GM23338 (cell line): Measurements from ENCODE around the gene PITPNC1. TPM values are rescaled to one million over a fixed set of nuclear protein-coding genes. Genes with fewer than 3 reads are reported as not detected.

Experiments used
- ATAC-seq: fragments of 200-7000 bp; cut with Tn5 transposase; 3 replicates; pipeline ENCODE4 v1.9.1; 2020
- DNase-seq: peaks from one replicate; pipeline ENCODE4 v3.0.0-alpha.2; 2015; ENCODE audit warnings: low spot score
- H2AFZ ChIP-seq: fragments of 200-600 bp; sonication (generic); 2 replicates; pipeline ENCODE4 v1.8.0; 2016; ENCODE audit warnings: antibody characterized with exemption, mild to moderate bottlenecking, moderate library complexity
- H3F3A ChIP-seq: fragments of 200-600 bp; sonication (generic); replicated peaks from 2 replicates; pipeline ENCODE4 v1.8.0; 2017; ENCODE audit warnings: antibody characterized with exemption, mixed run types, low read depth
- H3K27ac ChIP-seq: fragments of 200-600 bp; sonication (generic); 2 replicates; pipeline ENCODE4 v1.6.1; 2016; ENCODE audit warnings: low read depth
- H3K27me3 ChIP-seq: fragments of 200-600 bp; sonication (generic); 2 replicates; pipeline ENCODE4 v1.8.0; 2016; ENCODE audit warnings: mild to moderate bottlenecking, mixed run types, moderate library complexity; ENCODE audit not compliant: insufficient read depth
- H3K36me3 ChIP-seq: fragments of 200-600 bp; sonication (generic); 2 replicates; pipeline ENCODE4 v1.8.0; 2016; ENCODE audit warnings: mild to moderate bottlenecking; ENCODE audit not compliant: insufficient read depth
- H3K4me1 ChIP-seq: fragments of 200-600 bp; sonication (generic); 2 replicates; pipeline ENCODE4 v1.8.0; 2016; ENCODE audit warnings: mild to moderate bottlenecking, moderate library complexity; ENCODE audit not compliant: insufficient read depth
- H3K4me2 ChIP-seq: fragments of 200-600 bp; sonication (generic); 2 replicates; pipeline ENCODE4 v1.7.1; 2017; ENCODE audit warnings: mixed run types
- H3K4me3 ChIP-seq: fragments of 200-600 bp; sonication (generic); 2 replicates; pipeline ENCODE4 v1.6.1; 2016; ENCODE audit warnings: mixed run types
- H3K79me2 ChIP-seq: fragments of 200-600 bp; sonication (generic); replicated peaks from 2 replicates; pipeline ENCODE4 v1.8.0; 2017; ENCODE audit warnings: mild to moderate bottlenecking; ENCODE audit not compliant: insufficient read depth
- H3K9me2 ChIP-seq: fragments of 200-600 bp; sonication (generic); 2 replicates; pipeline ENCODE4 v1.8.0; 2017; ENCODE audit not compliant: insufficient read depth
- H4K20me1 ChIP-seq: fragments of 200-600 bp; sonication (generic); replicated peaks from 2 replicates; pipeline ENCODE4 v1.8.0; 2017; ENCODE audit warnings: mild to moderate bottlenecking; ENCODE audit not compliant: insufficient read depth
- H3K27ac Mint-ChIP-seq: 2 replicates; pipeline ENCODE4 v1.8.0; 2020; ENCODE audit warnings: inconsistent platforms, mild to moderate bottlenecking, moderate library complexity, mixed read lengths
- H3K27me3 Mint-ChIP-seq: 3 replicates; pipeline ENCODE4 v1.8.0; 2022; ENCODE audit warnings: low read depth, mild to moderate bottlenecking, moderate library complexity, mixed read lengths, inconsistent platforms; ENCODE audit not compliant: insufficient read depth, poor library complexity
- H3K36me3 Mint-ChIP-seq: 3 replicates; pipeline ENCODE4 v1.8.0; 2021; ENCODE audit warnings: low read depth, mild to moderate bottlenecking, inconsistent platforms, moderate library complexity, mixed read lengths
- H3K4me1 Mint-ChIP-seq: 3 replicates; pipeline ENCODE4 v1.8.0; 2020; ENCODE audit warnings: mild to moderate bottlenecking, inconsistent platforms, mixed read lengths
- H3K4me3 Mint-ChIP-seq: 3 replicates; pipeline ENCODE4 v1.8.0; 2021; ENCODE audit warnings: moderate library complexity, mild to moderate bottlenecking, inconsistent platforms, mixed read lengths
- H3K9me3 Mint-ChIP-seq: 3 replicates; pipeline ENCODE4 v1.8.0; 2020; ENCODE audit warnings: moderate library complexity, mild to moderate bottlenecking, inconsistent platforms, mixed read lengths
- CREB1 ChIP-seq: fragments of 250-450 bp; sonication (Bioruptor Pico); IDR thresholded peaks from 2 replicates; pipeline ENCODE4 v1.5.0; 2020; ENCODE audit warnings: low read depth, mild to moderate bottlenecking, moderate library complexity
- EZH2 ChIP-seq: fragments of 200-600 bp; sonication (generic); IDR thresholded peaks from one replicate; pipeline ENCODE4 v1.8.0; 2017; ENCODE audit warnings: antibody characterized with exemption, mild to moderate bottlenecking, low read depth; ENCODE audit not compliant: unreplicated experiment
- EZH2phosphoT487 ChIP-seq: fragments of 200-600 bp; sonication (generic); IDR thresholded peaks from one replicate; pipeline ENCODE4 v1.8.1; 2018; ENCODE audit warnings: antibody characterized with exemption; ENCODE audit not compliant: unreplicated experiment
- JUNB ChIP-seq: IDR thresholded peaks from one replicate; pipeline ENCODE4 v1.6.1; 2016; ENCODE audit warnings: antibody characterized with exemption; ENCODE audit not compliant: unreplicated experiment
- NANOG ChIP-seq: IDR thresholded peaks from 2 replicates; pipeline ENCODE4 v1.6.1; 2016; ENCODE audit warnings: antibody characterized with exemption, borderline replicate concordance
- POLR2AphosphoS5 ChIP-seq: IDR thresholded peaks from 2 replicates; pipeline ENCODE4 v1.6.1; 2016; ENCODE audit warnings: antibody characterized with exemption, low read depth
- ZNF114 ChIP-seq: fragments of 250-450 bp; sonication (Bioruptor Pico); IDR thresholded peaks from 2 replicates; pipeline ENCODE4 v1.5.0; 2020; ENCODE audit warnings: mild to moderate bottlenecking, moderate library complexity
- polyA plus RNA-seq: library from polyadenylated mRNA; unstranded; fragments of >200 nt; fragmentation: Nextera tagmentation; extraction: Ambion mirVana; gene quantifications from 2 replicates; pipeline ENCODE4 v1.2.1, GENCODE V29; 2016
- total RNA-seq: library from RNA; depleted of rRNA; stranded (reverse); fragments of >200 nt; shearing (Covaris generic); gene quantifications from 2 replicates; pipeline ENCODE4 v1.2.3, GENCODE V29; 2014
- TF ChIP-seq, protein P1 (sequence below): fragments of 250-450 bp; sonication (Bioruptor Pico); IDR thresholded peaks from 2 replicates; pipeline ENCODE4 v1.5.0; 2020; ENCODE audit warnings: mild to moderate bottlenecking, moderate library complexity
- TF ChIP-seq, protein P2 (sequence below): IDR thresholded peaks from 2 replicates; pipeline ENCODE4 v1.6.1; 2016; ENCODE audit warnings: antibody characterized with exemption
- TF ChIP-seq, protein P3 (sequence below): IDR thresholded peaks from one replicate; pipeline ENCODE4 v1.6.1; 2018; ENCODE audit warnings: antibody characterized with exemption; ENCODE audit not compliant: unreplicated experiment

Gene PITPNC1
- total and polyA plus RNA-seq, 2 experiments from 2014 or later: 23.0 to 32.6 TPM

DNA sequence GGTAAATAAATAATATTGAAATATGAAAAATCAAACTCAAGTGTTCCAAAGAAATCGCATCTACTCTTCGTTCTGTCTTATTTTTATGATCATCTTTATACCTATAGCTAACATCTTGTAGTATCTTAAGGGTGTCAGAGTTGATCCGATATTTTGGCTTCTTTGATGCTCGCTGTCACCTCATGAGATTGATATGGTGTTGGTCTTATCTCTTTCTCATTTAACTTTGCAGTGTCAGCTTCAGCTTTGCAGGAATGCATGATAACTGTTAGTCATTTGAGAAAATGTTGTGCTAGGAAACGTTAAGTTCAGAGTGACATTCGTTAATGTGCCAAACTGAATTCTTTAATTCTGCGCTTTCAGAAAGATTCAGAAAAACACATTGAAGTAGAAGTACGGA lies 360.1 kb downstream of the PITPNC1 start:
- DNase-seq (no peak), ATAC-seq (no peak)
- H3K27ac Mint-ChIP-seq: no peak overlapping the region
- Histone ChIP-seq H3K79me2 (peaks cover 21% of the 10 kb centered on the region), H3K4me1 (peaks cover 26% of the 10 kb centered on the region), H4K20me1 (no peaks in the 10 kb centered on the region), H3K36me3 (peaks cover 60% of the 10 kb centered on the region), H3K27ac (no peak overlapping the region), H2AFZ (no peak overlapping the region), H3K27me3 (no peaks in the 10 kb centered on the region), H3F3A (peaks cover 3% of the 10 kb centered on the region; the same call in 1 of the 2 replicates), H3K4me2 (no peak overlapping the region), H3K9me2 (no peaks in the 10 kb centered on the region), H3K4me3 (no peak overlapping the region)
- no peaks in the 10 kb centered on the region for H3K27me3 Mint-ChIP-seq
- TF ChIP-seq ZNF114: no peak
- no peak overlapping the region for H3K4me3 Mint-ChIP-seq
- H3K36me3 Mint-ChIP-seq: peaks cover 81% of the 10 kb centered on the region
- H3K4me1 Mint-ChIP-seq: peaks cover 18% of the 10 kb centered on the region
- H3K9me3 Mint-ChIP-seq: no peaks in the 10 kb centered on the region

DNA sequence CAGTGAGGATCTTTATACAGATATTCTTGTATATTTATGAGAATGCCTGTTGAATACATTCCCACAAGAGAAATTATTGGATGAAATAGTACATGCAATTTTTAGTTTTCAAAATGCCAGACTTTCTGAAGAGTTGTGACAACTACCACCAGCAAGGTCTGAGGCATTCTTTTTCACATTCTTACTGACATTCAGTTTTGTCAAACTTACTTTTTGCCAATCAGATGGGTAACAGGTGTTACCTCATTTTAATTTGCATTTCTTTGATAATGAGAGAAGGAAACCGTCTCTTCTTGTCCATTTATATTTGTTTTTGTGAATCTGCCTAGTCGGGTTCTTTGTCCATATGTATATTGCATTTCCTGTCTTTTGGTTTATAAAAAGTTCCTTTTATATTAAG lies 364.9 kb downstream of the PITPNC1 start:
- H3K4me1 ChIP-seq: no peaks in the 10 kb centered on the region
- H2AFZ ChIP-seq: no peak overlapping the region
- no peak overlapping the region for H3K4me2 ChIP-seq
- H3K27me3 ChIP-seq: no peaks in the 10 kb centered on the region
- Mint-ChIP-seq H3K9me3 (no peaks in the 10 kb centered on the region), H3K36me3 (peaks cover 88% of the 10 kb centered on the region), H3K4me3 (no peak overlapping the region), H3K27ac (no peak overlapping the region), H3K4me1 (peaks cover 5% of the 10 kb centered on the region; the same call in 2 of the 3 replicates), H3K27me3 (peaks cover 4% of the 10 kb centered on the region)
- ATAC-seq (no peak), DNase-seq (no peak)
- no peak overlapping the region for H3K4me3 ChIP-seq
- peak overlapping the region; percentile 10; the same call in 1 of the 2 replicates for H3K27ac ChIP-seq
- H3F3A ChIP-seq: peaks cover 5% of the 10 kb centered on the region; the same call in 1 of the 2 replicates
- H4K20me1 ChIP-seq: peaks cover 3% of the 10 kb centered on the region; the same call in 1 of the 2 replicates
- H3K79me2 ChIP-seq: no peaks in the 10 kb centered on the region; the same call in none of the 2 replicates
- no peaks in the 10 kb centered on the region for H3K9me2 ChIP-seq
- H3K36me3 ChIP-seq: peaks cover 91% of the 10 kb centered on the region
- TF ChIP-seq, protein P1, sequence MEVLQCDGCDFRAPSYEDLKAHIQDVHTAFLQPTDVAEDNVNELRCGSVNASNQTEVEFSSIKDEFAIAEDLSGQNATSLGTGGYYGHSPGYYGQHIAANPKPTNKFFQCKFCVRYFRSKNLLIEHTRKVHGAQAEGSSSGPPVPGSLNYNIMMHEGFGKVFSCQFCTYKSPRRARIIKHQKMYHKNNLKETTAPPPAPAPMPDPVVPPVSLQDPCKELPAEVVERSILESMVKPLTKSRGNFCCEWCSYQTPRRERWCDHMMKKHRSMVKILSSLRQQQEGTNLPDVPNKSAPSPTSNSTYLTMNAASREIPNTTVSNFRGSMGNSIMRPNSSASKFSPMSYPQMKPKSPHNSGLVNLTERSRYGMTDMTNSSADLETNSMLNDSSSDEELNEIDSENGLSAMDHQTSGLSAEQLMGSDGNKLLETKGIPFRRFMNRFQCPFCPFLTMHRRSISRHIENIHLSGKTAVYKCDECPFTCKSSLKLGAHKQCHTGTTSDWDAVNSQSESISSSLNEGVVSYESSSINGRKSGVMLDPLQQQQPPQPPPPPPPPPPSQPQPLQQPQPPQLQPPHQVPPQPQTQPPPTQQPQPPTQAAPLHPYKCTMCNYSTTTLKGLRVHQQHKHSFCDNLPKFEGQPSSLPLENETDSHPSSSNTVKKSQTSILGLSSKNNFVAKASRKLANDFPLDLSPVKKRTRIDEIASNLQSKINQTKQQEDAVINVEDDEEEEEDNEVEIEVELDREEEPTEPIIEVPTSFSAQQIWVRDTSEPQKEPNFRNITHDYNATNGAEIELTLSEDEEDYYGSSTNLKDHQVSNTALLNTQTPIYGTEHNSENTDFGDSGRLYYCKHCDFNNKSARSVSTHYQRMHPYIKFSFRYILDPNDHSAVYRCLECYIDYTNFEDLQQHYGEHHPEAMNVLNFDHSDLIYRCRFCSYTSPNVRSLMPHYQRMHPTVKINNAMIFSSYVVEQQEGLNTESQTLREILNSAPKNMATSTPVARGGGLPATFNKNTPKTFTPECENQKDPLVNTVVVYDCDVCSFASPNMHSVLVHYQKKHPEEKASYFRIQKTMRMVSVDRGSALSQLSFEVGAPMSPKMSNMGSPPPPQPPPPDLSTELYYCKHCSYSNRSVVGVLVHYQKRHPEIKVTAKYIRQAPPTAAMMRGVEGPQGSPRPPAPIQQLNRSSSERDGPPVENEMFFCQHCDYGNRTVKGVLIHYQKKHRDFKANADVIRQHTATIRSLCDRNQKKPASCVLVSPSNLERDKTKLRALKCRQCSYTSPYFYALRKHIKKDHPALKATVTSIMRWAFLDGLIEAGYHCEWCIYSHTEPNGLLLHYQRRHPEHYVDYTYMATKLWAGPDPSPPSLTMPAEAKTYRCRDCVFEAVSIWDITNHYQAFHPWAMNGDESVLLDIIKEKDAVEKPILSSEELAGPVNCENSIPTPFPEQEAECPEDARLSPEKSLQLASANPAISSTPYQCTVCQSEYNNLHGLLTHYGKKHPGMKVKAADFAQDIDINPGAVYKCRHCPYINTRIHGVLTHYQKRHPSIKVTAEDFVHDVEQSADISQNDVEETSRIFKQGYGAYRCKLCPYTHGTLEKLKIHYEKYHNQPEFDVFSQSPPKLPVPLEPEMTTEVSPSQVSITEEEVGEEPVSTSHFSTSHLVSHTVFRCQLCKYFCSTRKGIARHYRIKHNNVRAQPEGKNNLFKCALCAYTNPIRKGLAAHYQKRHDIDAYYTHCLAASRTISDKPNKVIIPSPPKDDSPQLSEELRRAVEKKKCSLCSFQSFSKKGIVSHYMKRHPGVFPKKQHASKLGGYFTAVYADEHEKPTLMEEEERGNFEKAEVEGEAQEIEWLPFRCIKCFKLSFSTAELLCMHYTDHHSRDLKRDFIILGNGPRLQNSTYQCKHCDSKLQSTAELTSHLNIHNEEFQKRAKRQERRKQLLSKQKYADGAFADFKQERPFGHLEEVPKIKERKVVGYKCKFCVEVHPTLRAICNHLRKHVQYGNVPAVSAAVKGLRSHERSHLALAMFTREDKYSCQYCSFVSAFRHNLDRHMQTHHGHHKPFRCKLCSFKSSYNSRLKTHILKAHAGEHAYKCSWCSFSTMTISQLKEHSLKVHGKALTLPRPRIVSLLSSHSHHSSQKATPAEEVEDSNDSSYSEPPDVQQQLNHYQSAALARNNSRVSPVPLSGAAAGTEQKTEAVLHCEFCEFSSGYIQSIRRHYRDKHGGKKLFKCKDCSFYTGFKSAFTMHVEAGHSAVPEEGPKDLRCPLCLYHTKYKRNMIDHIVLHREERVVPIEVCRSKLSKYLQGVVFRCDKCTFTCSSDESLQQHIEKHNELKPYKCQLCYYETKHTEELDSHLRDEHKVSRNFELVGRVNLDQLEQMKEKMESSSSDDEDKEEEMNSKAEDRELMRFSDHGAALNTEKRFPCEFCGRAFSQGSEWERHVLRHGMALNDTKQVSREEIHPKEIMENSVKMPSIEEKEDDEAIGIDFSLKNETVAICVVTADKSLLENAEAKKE (CRISPR knock-in tag): no peak
- TF ChIP-seq JUNB (no peak), EZH2phosphoT487 (no peak), NANOG (no peak), POLR2AphosphoS5 (no peak), EZH2 (no peak), CREB1 (CRISPR knock-in tag) (no peak)
- TF ChIP-seq, protein P2, sequence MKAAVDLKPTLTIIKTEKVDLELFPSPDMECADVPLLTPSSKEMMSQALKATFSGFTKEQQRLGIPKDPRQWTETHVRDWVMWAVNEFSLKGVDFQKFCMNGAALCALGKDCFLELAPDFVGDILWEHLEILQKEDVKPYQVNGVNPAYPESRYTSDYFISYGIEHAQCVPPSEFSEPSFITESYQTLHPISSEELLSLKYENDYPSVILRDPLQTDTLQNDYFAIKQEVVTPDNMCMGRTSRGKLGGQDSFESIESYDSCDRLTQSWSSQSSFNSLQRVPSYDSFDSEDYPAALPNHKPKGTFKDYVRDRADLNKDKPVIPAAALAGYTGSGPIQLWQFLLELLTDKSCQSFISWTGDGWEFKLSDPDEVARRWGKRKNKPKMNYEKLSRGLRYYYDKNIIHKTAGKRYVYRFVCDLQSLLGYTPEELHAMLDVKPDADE: no peak
- TF ChIP-seq, protein P3, sequence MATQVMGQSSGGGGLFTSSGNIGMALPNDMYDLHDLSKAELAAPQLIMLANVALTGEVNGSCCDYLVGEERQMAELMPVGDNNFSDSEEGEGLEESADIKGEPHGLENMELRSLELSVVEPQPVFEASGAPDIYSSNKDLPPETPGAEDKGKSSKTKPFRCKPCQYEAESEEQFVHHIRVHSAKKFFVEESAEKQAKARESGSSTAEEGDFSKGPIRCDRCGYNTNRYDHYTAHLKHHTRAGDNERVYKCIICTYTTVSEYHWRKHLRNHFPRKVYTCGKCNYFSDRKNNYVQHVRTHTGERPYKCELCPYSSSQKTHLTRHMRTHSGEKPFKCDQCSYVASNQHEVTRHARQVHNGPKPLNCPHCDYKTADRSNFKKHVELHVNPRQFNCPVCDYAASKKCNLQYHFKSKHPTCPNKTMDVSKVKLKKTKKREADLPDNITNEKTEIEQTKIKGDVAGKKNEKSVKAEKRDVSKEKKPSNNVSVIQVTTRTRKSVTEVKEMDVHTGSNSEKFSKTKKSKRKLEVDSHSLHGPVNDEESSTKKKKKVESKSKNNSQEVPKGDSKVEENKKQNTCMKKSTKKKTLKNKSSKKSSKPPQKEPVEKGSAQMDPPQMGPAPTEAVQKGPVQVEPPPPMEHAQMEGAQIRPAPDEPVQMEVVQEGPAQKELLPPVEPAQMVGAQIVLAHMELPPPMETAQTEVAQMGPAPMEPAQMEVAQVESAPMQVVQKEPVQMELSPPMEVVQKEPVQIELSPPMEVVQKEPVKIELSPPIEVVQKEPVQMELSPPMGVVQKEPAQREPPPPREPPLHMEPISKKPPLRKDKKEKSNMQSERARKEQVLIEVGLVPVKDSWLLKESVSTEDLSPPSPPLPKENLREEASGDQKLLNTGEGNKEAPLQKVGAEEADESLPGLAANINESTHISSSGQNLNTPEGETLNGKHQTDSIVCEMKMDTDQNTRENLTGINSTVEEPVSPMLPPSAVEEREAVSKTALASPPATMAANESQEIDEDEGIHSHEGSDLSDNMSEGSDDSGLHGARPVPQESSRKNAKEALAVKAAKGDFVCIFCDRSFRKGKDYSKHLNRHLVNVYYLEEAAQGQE: no peak
